Kidney tubule cell (primary cell): ENCODE data around the gene PTBP1.
A peak's percentile ranks its signal among the peaks of the same experiment; 100 is the strongest.

Source experiments
- DNase-seq: peaks from one replicate; pipeline ENCODE4 v3.0.0-alpha.2; 2018; ENCODE audit warnings: low spot score

The PTBP1 gene

GRCh38 chr19:772730-773436 lies 24.4 kb upstream of the PTBP1 start:
- DNase-seq = peak; percentile 57

- DNase-seq = peak; percentile 63
Measured at GRCh38 chr19:776549-776948, 20.7 kb upstream of the PTBP1 start.

GRCh38 chr19:778910-779653 lies 18.2 kb upstream of the PTBP1 start:
- peak; percentile 91 for DNase-seq

GRCh38 chr19:780935-781334 lies 16.3 kb upstream of the PTBP1 start:
- no peak for DNase-seq

- DNase-seq = no peak
Measured at GRCh38 chr19:781800-782184, 15.5 kb upstream of the PTBP1 start.

GRCh38 chr19:782185-782877 lies 14.9 kb upstream of the PTBP1 start:
- peak; percentile 75 for DNase-seq

- DNase-seq = peak; percentile 45
Measured at GRCh38 chr19:782878-783668, 14.2 kb upstream of the PTBP1 start.

- DNase-seq = peak; percentile 46
Measured at GRCh38 chr19:784541-784940, 12.7 kb upstream of the PTBP1 start.

GRCh38 chr19:787536-787935 lies 9.7 kb upstream of the PTBP1 start:
- no peak for DNase-seq

GRCh38 chr19:788686-788982 lies 8.6 kb upstream of the PTBP1 start:
- DNase-seq = no peak

- no peak for DNase-seq
Measured at GRCh38 chr19:788983-789700, 8.1 kb upstream of the PTBP1 start.

- no peak for DNase-seq
Measured at GRCh38 chr19:789701-790060, 7.6 kb upstream of the PTBP1 start.

GRCh38 chr19:791007-791566 lies 6.2 kb upstream of the PTBP1 start:
- no peak for DNase-seq

- no peak for DNase-seq
Measured at GRCh38 chr19:791567-792305, 5.5 kb upstream of the PTBP1 start.

- DNase-seq = no peak
Measured at GRCh38 chr19:792306-792885, 4.9 kb upstream of the PTBP1 start.

GRCh38 chr19:793806-794205 lies 3.4 kb upstream of the PTBP1 start:
- DNase-seq = no peak

- DNase-seq = no peak
Measured at GRCh38 chr19:795073-795611, 2.1 kb upstream of the PTBP1 start.

GRCh38 chr19:795691-796581 lies 1.3 kb upstream of the PTBP1 start:
- DNase-seq = no peak
